Neural crest cell (in vitro differentiated cells): ENCODE measurements around the gene PAX5. TPM values are rescaled to one million over a fixed set of nuclear protein-coding genes. Genes with fewer than 3 reads are reported as not detected.

Source experiments
- DNase-seq: peaks from one replicate; pipeline ENCODE4 v3.0.0; 2021; ENCODE audit warnings: low read depth, mixed read lengths, low spot score
- H3K27ac Mint-ChIP-seq: one replicate; pipeline ENCODE4 v1.8.0; 2021; ENCODE audit warnings: mild to moderate bottlenecking, mixed read lengths; ENCODE audit not compliant: unreplicated experiment
- H3K27me3 Mint-ChIP-seq: 2 replicates; pipeline ENCODE4 v1.8.0; 2021; ENCODE audit warnings: low read depth, mild to moderate bottlenecking, mixed read lengths
- H3K36me3 Mint-ChIP-seq: 2 replicates; pipeline ENCODE4 v1.8.0; 2021; ENCODE audit warnings: low read depth, mild to moderate bottlenecking, mixed read lengths
- H3K4me1 Mint-ChIP-seq: 2 replicates; pipeline ENCODE4 v1.8.0; 2021; ENCODE audit warnings: mixed read lengths
- H3K4me3 Mint-ChIP-seq: one replicate; pipeline ENCODE4 v1.8.0; 2021; ENCODE audit warnings: mild to moderate bottlenecking, mixed read lengths
- H3K9me3 Mint-ChIP-seq: 2 replicates; pipeline ENCODE4 v1.8.0; 2021; ENCODE audit warnings: mixed read lengths
- total RNA-seq: library from RNA; stranded (reverse); gene quantifications from 2 replicates; pipeline ENCODE4 v1.2.1, GENCODE V29; 2021
- TF ChIP-seq, protein P1 (sequence below): fragments of 200-600 bp; sonication (generic); conservative IDR thresholded peaks from 2 replicates; pipeline ENCODE4 v1.5.0; 2021; ENCODE audit warnings: antibody characterized with exemption, mild to moderate bottlenecking

Gene PAX5
- total RNA-seq, 1 donor from 2014 or later, result 19.5 TPM

DNA sequence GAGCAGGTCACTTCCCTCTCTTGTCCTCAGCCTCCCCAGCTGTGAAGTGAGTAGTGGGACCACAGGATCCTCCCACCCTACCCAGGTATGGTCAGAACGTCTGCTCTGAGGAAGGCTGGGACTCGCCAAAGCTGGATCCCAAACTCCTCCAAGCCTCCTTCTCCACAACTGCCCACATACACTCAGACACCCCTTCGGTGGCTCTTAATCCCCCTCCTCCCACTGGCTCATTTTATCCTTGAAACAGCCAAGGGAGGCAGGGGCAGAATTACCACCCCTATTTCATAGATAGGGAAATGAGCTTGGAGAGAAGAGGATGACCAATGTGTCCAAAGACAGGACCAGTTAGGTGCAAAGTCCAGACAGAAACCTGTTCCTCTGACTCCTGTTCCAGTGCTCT, 121.4 kb downstream of the PAX5 start:
- Mint-ChIP-seq H3K27me3 (no peaks in the 10 kb centered on the region), H3K27ac (no peak overlapping the region), H3K36me3 (no peaks in the 10 kb centered on the region), H3K9me3 (no peaks in the 10 kb centered on the region), H3K4me1 (no peaks in the 10 kb centered on the region), H3K4me3 (no peak overlapping the region)
- TF ChIP-seq, protein P1, sequence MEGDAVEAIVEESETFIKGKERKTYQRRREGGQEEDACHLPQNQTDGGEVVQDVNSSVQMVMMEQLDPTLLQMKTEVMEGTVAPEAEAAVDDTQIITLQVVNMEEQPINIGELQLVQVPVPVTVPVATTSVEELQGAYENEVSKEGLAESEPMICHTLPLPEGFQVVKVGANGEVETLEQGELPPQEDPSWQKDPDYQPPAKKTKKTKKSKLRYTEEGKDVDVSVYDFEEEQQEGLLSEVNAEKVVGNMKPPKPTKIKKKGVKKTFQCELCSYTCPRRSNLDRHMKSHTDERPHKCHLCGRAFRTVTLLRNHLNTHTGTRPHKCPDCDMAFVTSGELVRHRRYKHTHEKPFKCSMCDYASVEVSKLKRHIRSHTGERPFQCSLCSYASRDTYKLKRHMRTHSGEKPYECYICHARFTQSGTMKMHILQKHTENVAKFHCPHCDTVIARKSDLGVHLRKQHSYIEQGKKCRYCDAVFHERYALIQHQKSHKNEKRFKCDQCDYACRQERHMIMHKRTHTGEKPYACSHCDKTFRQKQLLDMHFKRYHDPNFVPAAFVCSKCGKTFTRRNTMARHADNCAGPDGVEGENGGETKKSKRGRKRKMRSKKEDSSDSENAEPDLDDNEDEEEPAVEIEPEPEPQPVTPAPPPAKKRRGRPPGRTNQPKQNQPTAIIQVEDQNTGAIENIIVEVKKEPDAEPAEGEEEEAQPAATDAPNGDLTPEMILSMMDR, result no peak
- no peak for DNase-seq

DNA sequence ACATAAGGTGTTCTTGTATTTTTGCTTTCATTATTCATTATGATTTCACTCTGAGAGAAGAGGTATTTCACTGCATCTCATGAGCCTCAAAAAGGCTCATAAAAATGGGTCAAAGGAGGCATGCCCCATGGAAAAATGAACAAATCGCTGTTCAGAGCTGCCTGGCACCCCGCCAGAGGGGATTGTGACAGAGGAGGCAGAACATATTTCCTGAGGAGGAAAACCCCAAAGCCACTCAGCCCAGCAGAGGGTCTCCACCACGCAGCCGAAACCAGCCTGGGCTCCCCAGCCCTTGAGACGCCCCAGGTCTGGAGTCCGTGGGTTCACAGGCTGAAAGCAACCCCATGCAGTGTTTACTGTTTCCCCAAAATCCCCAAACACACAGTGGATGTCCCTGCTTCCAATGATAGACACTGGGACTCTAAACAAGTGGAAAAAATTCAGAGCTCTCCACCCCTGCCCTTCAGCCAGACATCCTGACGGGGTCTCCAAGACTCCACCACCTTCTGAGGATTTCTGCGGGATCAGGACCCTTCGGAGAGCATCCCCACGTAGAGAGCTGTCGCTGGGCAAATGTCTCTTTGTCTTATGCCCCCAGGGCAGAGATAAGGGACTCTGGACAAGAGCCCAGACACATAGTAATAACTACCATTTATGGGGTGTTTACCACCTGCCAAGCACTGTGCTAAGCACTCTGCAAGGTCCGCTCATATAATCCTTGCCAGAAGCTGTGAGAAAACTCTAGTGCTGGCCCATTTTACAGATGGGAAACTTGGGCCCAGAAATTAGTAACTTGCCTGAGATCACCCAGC, 122.3 kb downstream of the PAX5 start:
- TF ChIP-seq, protein P1, result no peak
- H3K27me3 Mint-ChIP-seq, result no peaks in the 10 kb centered on the region
- H3K36me3 Mint-ChIP-seq, result no peaks in the 10 kb centered on the region
- no peak overlapping the region for H3K4me3 Mint-ChIP-seq
- H3K4me1 Mint-ChIP-seq, result no peaks in the 10 kb centered on the region
- no peaks in the 10 kb centered on the region for H3K9me3 Mint-ChIP-seq
- no peak overlapping the region for H3K27ac Mint-ChIP-seq
- DNase-seq, result no peak

DNA sequence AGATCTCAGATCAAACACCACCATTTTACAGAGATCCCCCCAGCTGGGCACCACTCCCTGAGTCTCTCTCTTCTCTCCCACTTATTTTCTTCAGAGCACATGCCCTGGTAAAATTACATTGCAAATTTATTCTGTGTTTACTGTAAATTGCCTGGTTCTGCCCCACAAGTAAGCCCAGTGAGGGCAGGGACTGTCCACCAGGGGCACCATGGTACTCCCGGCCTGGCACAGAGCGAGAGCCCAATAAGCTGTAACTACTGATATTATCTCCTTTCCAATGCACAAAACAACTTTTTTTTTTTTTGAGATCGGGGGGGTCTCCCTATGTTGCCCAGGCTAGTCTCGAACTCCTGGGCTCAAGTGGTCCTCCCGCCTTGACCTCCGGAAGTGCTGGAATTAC, 123.0 kb downstream of the PAX5 start:
- DNase-seq, result no peak
- Mint-ChIP-seq H3K4me1 (no peaks in the 10 kb centered on the region), H3K9me3 (no peaks in the 10 kb centered on the region), H3K27ac (no peak overlapping the region), H3K36me3 (no peaks in the 10 kb centered on the region), H3K27me3 (no peaks in the 10 kb centered on the region), H3K4me3 (no peak overlapping the region)
- TF ChIP-seq, protein P1, result no peak

DNA sequence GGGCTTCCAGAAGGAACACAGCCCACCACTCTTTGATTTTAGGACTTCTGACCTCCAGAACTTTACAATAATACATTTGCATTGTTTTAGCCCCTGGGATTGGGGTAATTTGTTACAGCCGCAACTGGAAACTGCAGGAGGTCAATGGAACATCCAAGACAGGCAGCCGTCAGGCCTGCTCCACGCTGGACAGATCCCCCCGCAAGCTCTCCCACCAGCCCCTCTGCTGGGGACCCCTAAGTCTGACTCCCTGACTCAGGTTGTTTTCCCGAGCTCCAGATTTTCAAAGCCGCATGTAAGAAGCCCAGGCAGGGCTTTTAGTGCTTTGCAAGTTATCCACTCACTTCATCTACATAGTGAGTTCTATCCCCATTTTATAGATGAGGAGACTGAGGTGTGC, 127.6 kb downstream of the PAX5 start:
- Mint-ChIP-seq H3K27ac (no peak overlapping the region), H3K27me3 (no peaks in the 10 kb centered on the region), H3K9me3 (no peaks in the 10 kb centered on the region), H3K36me3 (no peaks in the 10 kb centered on the region), H3K4me3 (no peak overlapping the region), H3K4me1 (no peaks in the 10 kb centered on the region)
- DNase-seq, result no peak
- TF ChIP-seq, protein P1, result no peak

DNA sequence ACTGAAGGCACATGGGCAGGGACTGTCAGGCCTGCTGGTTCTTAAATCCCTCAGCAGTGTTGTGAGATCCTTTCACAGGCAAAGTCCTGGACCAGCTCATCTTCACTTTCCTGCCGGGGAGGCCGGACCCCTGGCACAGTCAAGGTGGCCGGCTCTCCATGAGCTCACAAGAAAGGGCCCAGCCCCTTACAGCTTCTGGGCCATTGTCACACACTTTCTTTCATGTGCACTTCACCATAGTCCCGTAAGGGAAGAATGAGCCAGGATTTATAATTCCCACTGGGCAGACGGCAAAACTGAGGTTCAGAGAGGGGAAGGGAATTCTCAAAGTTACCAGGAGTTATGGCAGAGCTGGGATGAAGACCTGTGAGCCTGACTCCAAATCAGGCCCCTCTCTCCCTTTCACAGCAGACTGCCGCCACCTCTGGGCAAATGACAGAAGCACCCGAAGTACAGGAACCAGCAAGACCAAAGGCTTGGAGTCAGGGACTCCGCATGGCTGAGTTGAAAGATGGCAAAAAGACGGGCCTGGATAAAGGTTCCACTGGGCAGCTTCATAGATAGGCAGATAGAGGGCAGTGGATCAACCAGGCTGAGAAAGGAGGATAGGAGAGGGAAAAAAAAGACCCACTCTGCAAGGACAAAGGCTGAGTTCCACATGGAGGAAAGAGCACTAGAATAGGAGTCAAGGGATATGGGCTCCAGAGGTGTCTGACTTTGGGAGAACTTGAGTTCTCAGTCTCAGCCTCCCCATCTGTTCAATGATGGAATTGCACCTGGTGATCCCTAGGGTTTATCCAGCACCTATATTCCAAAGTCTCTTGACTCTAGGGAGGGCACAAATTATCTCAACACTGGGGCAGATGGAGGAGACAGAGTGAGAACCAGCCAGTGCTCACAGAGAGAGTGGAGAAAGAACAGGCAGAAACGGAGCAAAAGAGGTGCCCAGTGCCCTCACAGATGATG, 128.7 kb downstream of the PAX5 start:
- Mint-ChIP-seq H3K36me3 (no peaks in the 10 kb centered on the region), H3K4me3 (no peak overlapping the region), H3K4me1 (no peaks in the 10 kb centered on the region), H3K9me3 (no peaks in the 10 kb centered on the region), H3K27me3 (no peaks in the 10 kb centered on the region), H3K27ac (no peak overlapping the region)
- TF ChIP-seq, protein P1, result peak; percentile 27
- DNase-seq, result no peak
